Muscle layer of duodenum (tissue), 2 donors: ENCODE measurements around the gene RAB15.

Source experiments
- H3K27ac ChIP-seq: one replicate; pipeline ENCODE4 v1.7.0; 2013; ENCODE audit warnings: mild to moderate bottlenecking, low read length
- H3K27me3 ChIP-seq: one replicate; pipeline ENCODE4 v1.7.0; 2013; ENCODE audit warnings: low read depth, mild to moderate bottlenecking, control low read depth, low read length
- H3K36me3 ChIP-seq, 2 donors: one replicate each; pipeline ENCODE4 v1.7.0; 2013; ENCODE audit warnings: low read length in 2 of 2, control low read depth in 1 of 2, mild to moderate bottlenecking in 1 of 2; ENCODE audit not compliant: insufficient read depth in 2 of 2, control insufficient read depth in 1 of 2
- H3K4me1 ChIP-seq, 2 donors: one replicate each; pipeline ENCODE4 v1.7.0; 2013; ENCODE audit warnings: low read length in 2 of 2, mild to moderate bottlenecking in 2 of 2, control low read depth in 1 of 2, moderate library complexity in 1 of 2; ENCODE audit not compliant: insufficient read depth in 2 of 2, control insufficient read depth in 1 of 2
- H3K4me3 ChIP-seq, 2 donors: one replicate each; pipeline ENCODE4 v1.7.0; 2013; ENCODE audit warnings: low read length in 2 of 2, low read depth in 1 of 2, mild to moderate bottlenecking in 1 of 2
- H3K9me3 ChIP-seq, 2 donors: one replicate each; pipeline ENCODE4 v1.7.0; 2013; ENCODE audit warnings: low read length in 2 of 2, control low read depth in 1 of 2, mild to moderate bottlenecking in 1 of 2; ENCODE audit not compliant: control insufficient read depth in 1 of 2
- donor health status: healthy.

RAB15 gene

GRCh38 chr14:64934338-64934929 lies 37.7 kb downstream of the RAB15 start:
- Histone ChIP-seq H3K4me1 (peaks cover under 1 to 10% of the 10 kb centered on the region in 2 donors), H3K9me3 (no peaks in the 10 kb centered on the region)

GRCh38 chr14:64932231-64932630 lies 39.9 kb downstream of the RAB15 start:
- peaks cover 8 to 30% of the 10 kb centered on the region in 2 donors for H3K36me3 ChIP-seq
- peaks cover 5 to 11% of the 10 kb centered on the region in 2 donors for H3K4me1 ChIP-seq
- H3K27ac ChIP-seq: peak overlapping the region; percentile 1

More at GRCh38 chr14:64934338-64934929, 37.7 kb downstream of the RAB15 start:
- no peak overlapping the region for H3K27ac ChIP-seq
- peaks cover 0 to 20% of the 10 kb centered on the region in 2 donors for H3K36me3 ChIP-seq
- H3K27me3 ChIP-seq: no peaks in the 10 kb centered on the region
- no peak overlapping the region for H3K4me3 ChIP-seq

GRCh38 chr14:64931123-64931522 lies 41.0 kb downstream of the RAB15 start:
- Histone ChIP-seq H3K27ac (no peak overlapping the region), H3K36me3 (peaks cover 16 to 41% of the 10 kb centered on the region in 2 donors), H3K4me1 (peaks cover 5 to 8% of the 10 kb centered on the region in 2 donors), H3K9me3 (no peaks in the 10 kb centered on the region), H3K27me3 (no peaks in the 10 kb centered on the region), H3K4me3 (no peak overlapping the region)

More at GRCh38 chr14:64932231-64932630, 39.9 kb downstream of the RAB15 start:
- H3K27me3 ChIP-seq: no peaks in the 10 kb centered on the region
- H3K9me3 ChIP-seq: no peaks in the 10 kb centered on the region
- no peak overlapping the region for H3K4me3 ChIP-seq

- H3K27me3 ChIP-seq: no peaks in the 10 kb centered on the region
- peak overlapping the region; percentile 34 for H3K27ac ChIP-seq
- peaks cover 5 to 8% of the 10 kb centered on the region in 2 donors for H3K4me1 ChIP-seq
- peaks cover 17 to 41% of the 10 kb centered on the region in 2 donors for H3K36me3 ChIP-seq
- H3K9me3 ChIP-seq: no peaks in the 10 kb centered on the region
- H3K4me3 ChIP-seq: no peak overlapping the region
Observed at GRCh38 chr14:64930085-64930843, 41.9 kb downstream of the RAB15 start.

GRCh38 chr14:64929014-64929359 lies 43.1 kb downstream of the RAB15 start:
- Histone ChIP-seq H3K27ac (no peak overlapping the region), H3K36me3 (peaks cover 22 to 51% of the 10 kb centered on the region in 2 donors), H3K4me3 (no peak overlapping the region), H3K4me1 (peaks cover 5 to 8% of the 10 kb centered on the region in 2 donors), H3K27me3 (no peaks in the 10 kb centered on the region), H3K9me3 (no peaks in the 10 kb centered on the region)

- Histone ChIP-seq H3K9me3 (no peaks in the 10 kb centered on the region), H3K27ac (no peak overlapping the region), H3K27me3 (no peaks in the 10 kb centered on the region), H3K4me3 (no peak overlapping the region), H3K36me3 (peaks cover 22 to 48% of the 10 kb centered on the region in 2 donors), H3K4me1 (peaks cover 5 to 8% of the 10 kb centered on the region in 2 donors)
Observed at GRCh38 chr14:64928239-64929013, 43.7 kb downstream of the RAB15 start.

GRCh38 chr14:64927031-64927430 lies 45.1 kb downstream of the RAB15 start:
- Histone ChIP-seq H3K27ac (no peak overlapping the region), H3K27me3 (no peaks in the 10 kb centered on the region), H3K36me3 (peaks cover 22 to 36% of the 10 kb centered on the region in 2 donors), H3K4me1 (peaks cover 5 to 8% of the 10 kb centered on the region in 2 donors), H3K9me3 (no peaks in the 10 kb centered on the region), H3K4me3 (no peak overlapping the region)

GRCh38 chr14:64926398-64926995 lies 45.6 kb downstream of the RAB15 start:
- Histone ChIP-seq H3K4me1 (peaks cover 5 to 8% of the 10 kb centered on the region in 2 donors), H3K27me3 (no peaks in the 10 kb centered on the region), H3K36me3 (peaks cover 22 to 31% of the 10 kb centered on the region in 2 donors), H3K9me3 (no peaks in the 10 kb centered on the region), H3K4me3 (no peak overlapping the region), H3K27ac (no peak overlapping the region)

GRCh38 chr14:64923015-64923414 lies 49.1 kb downstream of the RAB15 start:
- H3K9me3 ChIP-seq: no peaks in the 10 kb centered on the region
- H3K4me1 ChIP-seq: no peaks in the 10 kb centered on the region
- no peak overlapping the region for H3K4me3 ChIP-seq
- no peaks in the 10 kb centered on the region for H3K27me3 ChIP-seq
- peaks cover 18 to 23% of the 10 kb centered on the region in 2 donors for H3K36me3 ChIP-seq
- H3K27ac ChIP-seq: no peak overlapping the region

- no peak overlapping the region for H3K27ac ChIP-seq
- no peaks in the 10 kb centered on the region for H3K27me3 ChIP-seq
- H3K4me1 ChIP-seq: peaks cover 5 to 6% of the 10 kb centered on the region in 2 donors
- peaks cover 6 to 11% of the 10 kb centered on the region in 2 donors for H3K36me3 ChIP-seq
- H3K4me3 ChIP-seq: no peak overlapping the region
- H3K9me3 ChIP-seq: no peaks in the 10 kb centered on the region
Observed at GRCh38 chr14:64920465-64920864, 51.7 kb downstream of the RAB15 start.

- H3K27ac ChIP-seq: no peak overlapping the region
- no peak overlapping the region for H3K4me3 ChIP-seq
- H3K4me1 ChIP-seq: peaks cover 10 to 12% of the 10 kb centered on the region in 2 donors
- H3K27me3 ChIP-seq: no peaks in the 10 kb centered on the region
- H3K9me3 ChIP-seq: no peaks in the 10 kb centered on the region
- peaks cover 2 to 6% of the 10 kb centered on the region in 2 donors for H3K36me3 ChIP-seq
Observed at GRCh38 chr14:64919618-64920017, 52.5 kb downstream of the RAB15 start.
